ENCODE data around the gene DNAJB1. TPM values are rescaled to one million over a fixed set of nuclear protein-coding genes. Genes with fewer than 3 reads are reported as not detected.

Gene DNAJB1
- total RNA-seq, 1 donor from 2014 or later, result 61.9 TPM

DNA sequence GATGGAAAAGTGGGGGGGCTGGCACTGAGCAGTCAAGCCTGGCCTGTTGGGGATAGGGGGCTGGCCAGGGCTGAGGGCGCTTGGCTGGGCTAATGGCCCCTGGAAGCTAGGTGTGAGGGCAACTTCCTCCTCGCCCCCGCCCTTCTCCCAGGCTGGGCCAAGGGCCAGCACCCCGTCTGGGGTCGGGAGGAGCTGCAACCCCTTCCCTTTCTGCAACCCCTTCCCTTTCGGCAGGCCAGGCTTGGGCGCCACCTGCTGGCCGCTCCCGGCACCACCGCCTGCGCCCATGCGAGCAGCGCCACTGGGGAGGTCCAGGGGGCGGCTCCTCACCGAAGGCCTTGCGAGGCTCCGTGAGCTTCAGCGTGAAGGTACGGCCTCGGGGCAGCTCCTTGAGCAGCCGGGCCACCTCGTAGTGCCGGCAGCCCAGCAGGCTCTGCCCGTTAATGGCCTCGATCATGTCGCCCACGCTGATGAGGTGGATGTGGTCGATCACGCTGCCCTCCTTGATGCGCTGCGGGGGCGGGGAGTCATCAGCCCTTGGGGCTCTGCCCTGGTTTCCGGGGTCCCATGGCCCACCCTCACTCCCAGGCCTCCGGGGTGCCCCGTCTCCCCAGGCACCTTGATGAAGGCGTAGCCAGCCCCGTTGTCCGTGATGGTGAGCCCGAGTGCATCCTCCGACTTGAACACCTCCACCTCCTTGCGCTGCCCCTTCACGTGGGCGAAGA, 38.1 kb downstream of the DNAJB1 start:
- Histone ChIP-seq H3K79me2 (ENCODE audit: low read depth) (no peaks in the 10 kb centered on the region), H3K27me3 (no peaks in the 10 kb centered on the region), H3K27ac (no peak overlapping the region), H3K4me1 (peaks cover 12% of the 10 kb centered on the region), H3K4me2 (no peak overlapping the region), H3K9ac (no peak overlapping the region), H2AFZ (replicated peaks) (no peak overlapping the region), H3K9me3 (ENCODE audit: low read depth) (no peaks in the 10 kb centered on the region), H3F3A (ENCODE audit: low read depth) (peaks cover 9% of the 10 kb centered on the region), H3K36me3 (no peaks in the 10 kb centered on the region), H3K4me3 (no peak overlapping the region), H4K20me1 (ENCODE audit: low read depth) (peaks cover 24% of the 10 kb centered on the region)
- Mint-ChIP-seq H3K27ac (no peak overlapping the region), H3K36me3 (peaks cover 8% of the 10 kb centered on the region), H3K4me3 (no peak overlapping the region), H3K27me3 (ENCODE audit: insufficient read depth, low read depth) (peaks cover 7% of the 10 kb centered on the region), H3K9me3 (no peaks in the 10 kb centered on the region), H3K4me1 (peaks cover 11% of the 10 kb centered on the region)
- TF ChIP-seq, protein P1, sequence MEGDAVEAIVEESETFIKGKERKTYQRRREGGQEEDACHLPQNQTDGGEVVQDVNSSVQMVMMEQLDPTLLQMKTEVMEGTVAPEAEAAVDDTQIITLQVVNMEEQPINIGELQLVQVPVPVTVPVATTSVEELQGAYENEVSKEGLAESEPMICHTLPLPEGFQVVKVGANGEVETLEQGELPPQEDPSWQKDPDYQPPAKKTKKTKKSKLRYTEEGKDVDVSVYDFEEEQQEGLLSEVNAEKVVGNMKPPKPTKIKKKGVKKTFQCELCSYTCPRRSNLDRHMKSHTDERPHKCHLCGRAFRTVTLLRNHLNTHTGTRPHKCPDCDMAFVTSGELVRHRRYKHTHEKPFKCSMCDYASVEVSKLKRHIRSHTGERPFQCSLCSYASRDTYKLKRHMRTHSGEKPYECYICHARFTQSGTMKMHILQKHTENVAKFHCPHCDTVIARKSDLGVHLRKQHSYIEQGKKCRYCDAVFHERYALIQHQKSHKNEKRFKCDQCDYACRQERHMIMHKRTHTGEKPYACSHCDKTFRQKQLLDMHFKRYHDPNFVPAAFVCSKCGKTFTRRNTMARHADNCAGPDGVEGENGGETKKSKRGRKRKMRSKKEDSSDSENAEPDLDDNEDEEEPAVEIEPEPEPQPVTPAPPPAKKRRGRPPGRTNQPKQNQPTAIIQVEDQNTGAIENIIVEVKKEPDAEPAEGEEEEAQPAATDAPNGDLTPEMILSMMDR (IDR thresholded peaks at IDR 0.05), result peak; percentile 98
- no peak for TF ChIP-seq EZH2phosphoT487 (IDR thresholded peaks at IDR 0.05)
- peak; percentile 82 for DNase-seq (ENCODE audit: low spot score)

DNA sequence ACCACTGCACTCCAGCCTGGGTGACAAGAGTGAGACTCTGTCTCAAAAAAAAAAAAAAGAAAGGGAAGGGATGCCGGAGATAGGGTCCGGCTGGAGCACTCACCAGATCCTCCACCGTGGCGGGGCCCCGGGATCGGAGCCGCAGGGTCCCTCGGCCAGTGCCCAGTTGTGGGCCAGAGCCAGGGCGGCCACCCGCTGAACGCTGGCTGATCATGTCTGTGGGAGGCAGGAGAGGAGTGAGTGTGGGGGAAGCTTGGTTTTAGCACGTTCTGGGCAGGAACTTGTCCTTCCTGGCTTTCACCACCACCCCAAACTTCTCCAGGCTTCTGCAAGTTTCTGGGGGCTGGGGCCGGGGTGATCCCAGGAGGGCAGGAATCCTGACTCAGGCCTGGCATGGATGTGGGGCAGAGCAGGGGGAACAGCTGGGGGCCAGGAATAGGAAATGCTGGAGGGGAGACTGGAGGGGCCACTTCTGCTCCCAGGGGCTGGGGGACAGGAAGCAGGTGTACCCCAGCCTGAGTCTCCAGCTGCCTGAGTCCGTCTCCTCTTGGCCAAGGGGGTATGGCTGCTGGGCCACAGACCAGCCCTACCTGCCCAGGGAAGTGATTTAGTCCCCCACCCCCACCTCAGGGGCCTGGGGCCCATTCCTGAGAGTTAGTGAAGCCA, 38.8 kb downstream of the DNAJB1 start:
- Mint-ChIP-seq H3K27me3 (ENCODE audit: insufficient read depth, low read depth) (peaks cover 9% of the 10 kb centered on the region), H3K9me3 (no peaks in the 10 kb centered on the region), H3K27ac (no peak overlapping the region), H3K4me1 (peaks cover 14% of the 10 kb centered on the region), H3K4me3 (no peak overlapping the region), H3K36me3 (peaks cover 8% of the 10 kb centered on the region)
- Histone ChIP-seq H3K9me3 (ENCODE audit: low read depth) (no peaks in the 10 kb centered on the region), H3K4me2 (no peak overlapping the region), H3K4me3 (no peak overlapping the region), H3K79me2 (ENCODE audit: low read depth) (no peaks in the 10 kb centered on the region), H3F3A (ENCODE audit: low read depth) (peaks cover 9% of the 10 kb centered on the region), H3K27ac (no peak overlapping the region), H3K27me3 (no peaks in the 10 kb centered on the region), H3K9ac (no peak overlapping the region), H2AFZ (replicated peaks) (no peak overlapping the region), H3K4me1 (peaks cover 17% of the 10 kb centered on the region), H3K36me3 (no peaks in the 10 kb centered on the region), H4K20me1 (ENCODE audit: low read depth) (peaks cover 24% of the 10 kb centered on the region)
- DNase-seq (ENCODE audit: low spot score), result no peak
- TF ChIP-seq EZH2phosphoT487 (IDR thresholded peaks at IDR 0.05), result no peak
- TF ChIP-seq, protein P1 (IDR thresholded peaks at IDR 0.05), result no peak
- TF ChIP-seq EZH2 (IDR thresholded peaks at IDR 0.05), result no peak

DNA sequence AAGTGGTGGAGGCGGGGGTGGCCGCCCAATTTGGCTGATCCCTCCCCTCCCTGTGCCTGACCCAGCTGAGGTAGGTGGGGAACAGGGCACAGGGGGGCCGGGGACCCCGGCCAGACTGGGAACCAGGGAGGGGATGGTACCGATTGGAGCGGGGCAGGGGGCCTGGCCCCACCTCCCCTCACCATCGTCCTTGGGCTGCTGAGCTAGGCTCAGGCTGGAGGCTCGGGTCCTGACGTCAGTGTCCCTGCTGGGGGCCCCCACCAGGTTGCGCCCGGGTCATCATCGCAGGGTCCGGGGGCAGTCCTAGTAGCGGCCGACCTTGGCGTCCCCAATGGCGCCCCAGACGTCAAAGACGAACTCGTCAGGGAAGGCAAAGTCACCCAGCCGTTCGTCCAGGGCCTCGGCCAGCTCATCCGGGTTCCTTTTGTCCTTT, 40.1 kb downstream of the DNAJB1 start:
- Mint-ChIP-seq H3K4me1 (peaks cover 15% of the 10 kb centered on the region), H3K4me3 (no peak overlapping the region), H3K36me3 (peaks cover 6% of the 10 kb centered on the region), H3K27me3 (ENCODE audit: insufficient read depth, low read depth) (peaks cover 11% of the 10 kb centered on the region), H3K9me3 (no peaks in the 10 kb centered on the region), H3K27ac (no peak overlapping the region)
- H3K4me2 ChIP-seq, result no peak overlapping the region
- H3K79me2 ChIP-seq (ENCODE audit: low read depth), result no peaks in the 10 kb centered on the region
- H3K27ac ChIP-seq, result no peak overlapping the region
- peaks cover 17% of the 10 kb centered on the region for H3K4me1 ChIP-seq
- H3K9me3 ChIP-seq (ENCODE audit: low read depth), result no peaks in the 10 kb centered on the region
- no peaks in the 10 kb centered on the region for H3K36me3 ChIP-seq
- no peaks in the 10 kb centered on the region for H3K27me3 ChIP-seq
- H3K4me3 ChIP-seq, result no peak overlapping the region
- DNase-seq (ENCODE audit: low spot score), result no peak
- no peak overlapping the region for H2AFZ ChIP-seq (replicated peaks)
- no peak for TF ChIP-seq EZH2phosphoT487 (IDR thresholded peaks at IDR 0.05)
- no peak for TF ChIP-seq EZH2 (IDR thresholded peaks at IDR 0.05)
- TF ChIP-seq, protein P1 (IDR thresholded peaks at IDR 0.05), result no peak
- H3F3A ChIP-seq (ENCODE audit: low read depth), result peaks cover 9% of the 10 kb centered on the region
- H4K20me1 ChIP-seq (ENCODE audit: low read depth), result peaks cover 24% of the 10 kb centered on the region
- no peak overlapping the region for H3K9ac ChIP-seq

Data from neural progenitor cell (in vitro differentiated cells).